HG02798 (cell line): Measurements from ENCODE around the gene ARL9.
"Not testable (repeated sequence)": the region's sequence is repeated elsewhere in the genome, so short reads cannot be mapped to it uniquely, and the experiment has no call there.

Experiments
- ATAC-seq: cut with Tn5 transposase; IDR thresholded peaks from one replicate; pipeline ENCODE4 v1.9.1; 2021; ENCODE audit warnings: mild to moderate bottlenecking; ENCODE audit not compliant: unreplicated experiment, poor library complexity

ARL9 gene

GRCh38 chr4:56505269-56506130 lies at the start of gene ARL9:
Gene ARL9 (plus strand): TSS chr4:56505791. CDS start chr4:56505863, 72 bp downstream.
- ATAC-seq: peak; percentile 78

GRCh38 chr4:56460085-56460484 lies 45.5 kb upstream of the ARL9 start:
- ATAC-seq: no peak

- ATAC-seq: no peak
These were observed 43.4 kb upstream of the ARL9 start for GRCh38 chr4:56462157-56462556.

- ATAC-seq: no peak
These were observed 41.9 kb upstream of the ARL9 start for GRCh38 chr4:56463711-56464110.

GRCh38 chr4:56464581-56464980 lies 41.0 kb upstream of the ARL9 start:
- no peak for ATAC-seq

- no peak for ATAC-seq
These were observed 39.8 kb upstream of the ARL9 start for GRCh38 chr4:56465599-56466295.

GRCh38 chr4:56466296-56466761 lies 39.3 kb upstream of the ARL9 start:
- not testable (repeated sequence) for ATAC-seq

- no peak for ATAC-seq
These were observed 38.7 kb upstream of the ARL9 start for GRCh38 chr4:56466910-56467283.

- peak; percentile 97 for ATAC-seq
These were observed 38.1 kb upstream of the ARL9 start, which contains the start of gene SRP72 for GRCh38 chr4:56467284-56468096. Gene SRP72 (plus strand): TSS chr4:56467617. CDS start chr4:56467636, 19 bp downstream.

- peak; percentile 54 for ATAC-seq
These were observed 37.5 kb upstream of the ARL9 start for GRCh38 chr4:56468097-56468422.

GRCh38 chr4:56469489-56470210 lies 35.9 kb upstream of the ARL9 start:
- no peak for ATAC-seq

- ATAC-seq: peak; percentile 97
These were observed 29.7 kb upstream of the ARL9 start for GRCh38 chr4:56475917-56476316.

- ATAC-seq: no peak
These were observed 28.3 kb upstream of the ARL9 start for GRCh38 chr4:56477192-56477702.

GRCh38 chr4:56480691-56481090 lies 24.9 kb upstream of the ARL9 start:
- ATAC-seq: no peak

- no peak for ATAC-seq
These were observed 9.3 kb upstream of the ARL9 start for GRCh38 chr4:56496241-56496640.

GRCh38 chr4:56511098-56511497 lies 5.5 kb downstream of the ARL9 start:
- no peak for ATAC-seq

GRCh38 chr4:56512166-56512565 lies 6.6 kb downstream of the ARL9 start:
- ATAC-seq: no peak

GRCh38 chr4:56513517-56513916 lies 7.9 kb downstream of the ARL9 start:
- no peak for ATAC-seq

- peak; percentile 97 for ATAC-seq
These were observed 24.9 kb downstream of the ARL9 start for GRCh38 chr4:56530269-56531148.
